ENCODE measurements around the gene ELSPBP1. TPM values are rescaled to one million over a fixed set of nuclear protein-coding genes. Genes with fewer than 3 reads are reported as not detected.
A peak's percentile ranks its signal among the peaks of the same experiment; 100 is the strongest.
"Not testable (repeated sequence)": the region's sequence is repeated elsewhere in the genome, so short reads cannot be mapped to it uniquely, and the experiment has no call there.

Gene ELSPBP1
- not detected for total RNA-seq

GRCh38 chr19:47994209-47994802 is at the start of gene ELSPBP1:
TSS of gene ELSPBP1 (plus strand) at chr19:47994632. CDS start at chr19:48008668, 14,036 bp downstream.
- H3K27me3 ChIP-seq (replicated peaks; ENCODE audit: insufficient read depth): no peaks in the 10 kb centered on the region
- intact Hi-C loops (cut with DNase I): no loop called here
- no peaks in the 10 kb centered on the region for H3K4me1 ChIP-seq (replicated peaks)
- no peak for DNase-seq (ENCODE audit: low spot score)
- H3K4me3 ChIP-seq: no peak within 1 kb of the TSS
- WGBS: 5% methylated on average over 5 of the region's 5 CpGs
- H3K27ac ChIP-seq: no peak within 1 kb of the TSS
- no peaks in the 10 kb centered on the region for H3K9me3 ChIP-seq
- TF ChIP-seq POLR2AphosphoS5 (IDR thresholded peaks at IDR 0.05) (peak; percentile 15), POLR2A (IDR thresholded peaks at IDR 0.05) (no peak)
- no peaks in the 10 kb centered on the region for H3K36me3 ChIP-seq

- H3K36me3 ChIP-seq; H3K4me3 ChIP-seq; H3K9me3 ChIP-seq; H3K4me1 ChIP-seq (replicated peaks); H3K27me3 ChIP-seq (replicated peaks; ENCODE audit: insufficient read depth); H3K27ac ChIP-seq; intact Hi-C loops (cut with DNase I): not testable (repeated sequence)
- WGBS: 85% methylated on average over 23 of the region's 24 CpGs
- peak in 1 of 4 experiments; percentile 25 for TF ChIP-seq CTCF (IDR thresholded peaks at IDR 0.05)
- peak; percentile 15 for DNase-seq (ENCODE audit: low spot score)
These were observed 44.4 kb upstream of the ELSPBP1 start for GRCh38 chr19:47949852-47950521.

GRCh38 chr19:47952132-47952531 is 42.3 kb upstream of the ELSPBP1 start:
- H3K36me3 ChIP-seq; H3K4me3 ChIP-seq; H3K27ac ChIP-seq; intact Hi-C loops (cut with DNase I); H3K4me1 ChIP-seq (replicated peaks); H3K9me3 ChIP-seq; DNase-seq (ENCODE audit: low spot score); H3K27me3 ChIP-seq (replicated peaks; ENCODE audit: insufficient read depth): not testable (repeated sequence)
- 32% methylated on average over 15 of the region's 21 CpGs for WGBS

GRCh38 chr19:47955936-47956335 is 38.5 kb upstream of the ELSPBP1 start:
- H3K4me1 ChIP-seq (replicated peaks); H3K4me3 ChIP-seq; H3K27ac ChIP-seq; H3K9me3 ChIP-seq; H3K36me3 ChIP-seq; intact Hi-C loops (cut with DNase I); DNase-seq (ENCODE audit: low spot score); H3K27me3 ChIP-seq (replicated peaks; ENCODE audit: insufficient read depth): not testable (repeated sequence)
- WGBS: 91% methylated on average over 7 of the region's 11 CpGs

- DNase-seq (ENCODE audit: low spot score): no peak
- TF ChIP-seq POLR2A (IDR thresholded peaks at IDR 0.05) (no peak), POLR2AphosphoS5 (IDR thresholded peaks at IDR 0.05) (no peak), CTCF (IDR thresholded peaks at IDR 0.05) (no peak)
- intact Hi-C loops (cut with DNase I): no loop called here
- Histone ChIP-seq H3K27ac (no peak overlapping the region), H3K27me3 (replicated peaks; ENCODE audit: insufficient read depth) (peaks cover 3% of the 10 kb centered on the region), H3K4me1 (replicated peaks) (no peaks in the 10 kb centered on the region), H3K4me3 (no peak overlapping the region), H3K36me3 (no peaks in the 10 kb centered on the region), H3K9me3 (no peaks in the 10 kb centered on the region)
- WGBS: 79% methylated on average over 6 of the region's 6 CpGs
These were observed 20.9 kb upstream of the ELSPBP1 start for GRCh38 chr19:47973529-47973928.

GRCh38 chr19:47991191-47991808 is 3.1 kb upstream of the ELSPBP1 start:
- Histone ChIP-seq H3K36me3 (no peaks in the 10 kb centered on the region), H3K4me3 (no peak overlapping the region), H3K9me3 (no peaks in the 10 kb centered on the region), H3K27ac (no peak overlapping the region), H3K4me1 (replicated peaks) (no peaks in the 10 kb centered on the region), H3K27me3 (replicated peaks; ENCODE audit: insufficient read depth) (no peaks in the 10 kb centered on the region)
- WGBS: 32% methylated on average over 10 of the region's 10 CpGs
- DNase-seq (ENCODE audit: low spot score): no peak
- intact Hi-C loops (cut with DNase I): no loop called here
- TF ChIP-seq POLR2AphosphoS5 (IDR thresholded peaks at IDR 0.05) (no peak), CTCF (IDR thresholded peaks at IDR 0.05) (no peak), POLR2A (IDR thresholded peaks at IDR 0.05) (no peak)
